B cell (primary cell): Measurements from ENCODE around the gene MLF2. TPM values are rescaled to one million over a fixed set of nuclear protein-coding genes. Genes with fewer than 3 reads are reported as not detected.
A peak's percentile ranks its signal among the peaks of the same experiment; 100 is the strongest.

ENCODE experiments used
- ATAC-seq: fragments of 200-7000 bp; cut with Tn5 transposase; one replicate; pipeline ENCODE4 v1.10.0; 2021; ENCODE audit warnings: low read depth, mild to moderate bottlenecking, moderate number of reproducible peaks, moderate library complexity
- CTCF ChIA-PET: fragments of 350-600 bp; sonication (Branson Sonifier 250); formaldehyde crosslinking; loops from one replicate; lab custom pipeline; 2021; ENCODE audit warnings: antibody characterized with exemption, inconsistent platforms; lab: Charles Lee
- POLR2A ChIA-PET: fragments of 350-600 bp; sonication (Branson Sonifier 250); formaldehyde crosslinking; loops from one replicate; lab custom pipeline; 2021; ENCODE audit warnings: antibody characterized with exemption; lab: Charles Lee
- DNase-seq: peaks from one replicate; pipeline ENCODE4 v3.0.0; 2013
- H2AFZ ChIP-seq: 2 replicates; pipeline ENCODE4 v1.6.1; 2012; ENCODE audit warnings: mild to moderate bottlenecking, low read depth, low read length; ENCODE audit not compliant: insufficient read depth, poor library complexity, severe bottlenecking
- H3K27ac ChIP-seq, 2 donors: 1 replicate in 1 of 2; 2 replicates in 1 of 2; pipeline ENCODE4 v1.5.1; 2012 to 2013; ENCODE audit warnings: low read length in 2 of 2, mild to moderate bottlenecking in 2 of 2, moderate library complexity in 1 of 2
- H3K27me3 ChIP-seq, 4 experiments: fragments of 200-600 bp in 1 of 4; sonication (generic) in 1 of 4; replicated peaks in 1 of 4; 1 replicate in 2 of 4; 2 replicates in 2 of 4; pipeline versions ENCODE4 v1.6.1 to v1.7.0; 2013 to 2016; ENCODE audit warnings: low read length in 3 of 4, mild to moderate bottlenecking in 2 of 4, mixed read lengths in 1 of 4, moderate library complexity in 1 of 4; ENCODE audit not compliant: insufficient read depth in 4 of 4, control insufficient read depth in 3 of 4; ENCODE audit errors: control extremely low read depth in 1 of 4
- H3K36me3 ChIP-seq, 2 experiments: replicated peaks in 1 of 2; 1 replicate in 1 of 2; 2 replicates in 1 of 2; pipeline versions ENCODE4 v1.6.1 to v1.7.1; 2013; ENCODE audit warnings: low read length in 1 of 2; ENCODE audit not compliant: insufficient read depth in 2 of 2, control insufficient read depth in 1 of 2; ENCODE audit errors: control extremely low read depth in 1 of 2, extremely low read depth in 1 of 2
- H3K4me1 ChIP-seq, 2 donors: fragments of 200-600 bp in 1 of 2; sonication (generic) in 1 of 2; 1 replicate in 1 of 2; 2 replicates in 1 of 2; pipeline versions ENCODE4 v1.5.1 to v1.6.1; 2013 to 2017; ENCODE audit warnings: low read length in 2 of 2; ENCODE audit not compliant: control insufficient read depth in 2 of 2, insufficient read depth in 2 of 2
- H3K4me2 ChIP-seq: replicated peaks from 2 replicates; pipeline ENCODE3; 2012; ENCODE audit warnings: mild to moderate bottlenecking, low read depth, low read length; ENCODE audit not compliant: poor library complexity, severe bottlenecking
- H3K4me3 ChIP-seq, 5 experiments: fragments of 200-600 bp in 1 of 5; sonication (generic) in 1 of 5; 1 replicate in 3 of 5; 2 replicates in 2 of 5; pipeline versions ENCODE4 v1.5.1 to v1.7.0; 2011 to 2016; ENCODE audit warnings: low read length in 4 of 5, mild to moderate bottlenecking in 4 of 5, low read depth in 2 of 5, control low read depth in 1 of 5, moderate library complexity in 1 of 5; ENCODE audit not compliant: insufficient read depth in 1 of 5; ENCODE audit errors: control extremely low read depth in 1 of 5, extremely low read depth in 1 of 5
- H3K79me2 ChIP-seq: fragments of 200-600 bp; sonication (generic); one replicate; pipeline ENCODE4 v1.6.0; 2016; ENCODE audit warnings: low read length; ENCODE audit not compliant: control insufficient read depth, insufficient read depth
- H3K9ac ChIP-seq: fragments of 200-600 bp; sonication (generic); 2 replicates; pipeline ENCODE4 v1.6.1; 2017; ENCODE audit warnings: mild to moderate bottlenecking, low read length, moderate library complexity
- H3K9me3 ChIP-seq, 3 donors: one replicate each; pipeline versions ENCODE4 v1.6.1 to v1.7.1; 2013; ENCODE audit warnings: low read length in 2 of 3; ENCODE audit not compliant: control insufficient read depth in 2 of 3, insufficient read depth in 1 of 3; ENCODE audit errors: control extremely low read depth in 1 of 3
- H4K20me1 ChIP-seq: 2 replicates; pipeline ENCODE4 v1.6.0; 2012; ENCODE audit warnings: mild to moderate bottlenecking, low read length; ENCODE audit not compliant: insufficient read depth, control insufficient read depth, poor library complexity, severe bottlenecking
- H3K27ac Mint-ChIP-seq: one replicate; pipeline ENCODE4 v1.8.0; 2021; ENCODE audit warnings: mixed read lengths
- H3K27me3 Mint-ChIP-seq: one replicate; pipeline ENCODE4 v1.8.0; 2021; ENCODE audit warnings: mixed read lengths
- H3K4me1 Mint-ChIP-seq: one replicate; pipeline ENCODE4 v1.8.0; 2021; ENCODE audit warnings: mixed read lengths
- H3K4me3 Mint-ChIP-seq: one replicate; pipeline ENCODE4 v1.8.0; 2021; ENCODE audit warnings: mixed read lengths
- H3K9me3 Mint-ChIP-seq: one replicate; pipeline ENCODE4 v1.8.0; 2022; ENCODE audit warnings: mixed read lengths; ENCODE audit not compliant: insufficient read depth
- CTCF ChIP-seq: fragments of 200-600 bp; IDR thresholded peaks from one replicate; pipeline ENCODE4 v1.8.0; 2022; ENCODE audit warnings: antibody characterized with exemption, mild to moderate bottlenecking
- EZH2 ChIP-seq: IDR thresholded peaks from 2 replicates; pipeline ENCODE4 v1.6.1; 2012; ENCODE audit warnings: borderline replicate concordance, low read depth, mild to moderate bottlenecking, moderate library complexity, low read length; ENCODE audit not compliant: insufficient read depth, poor library complexity, severe bottlenecking
- WGBS: methylation state at CpG from one replicate; pipeline ENCODE4 v1.1.5; 2013; ENCODE audit warnings: missing lambda C conversion rate; ENCODE audit not compliant: insufficient coverage; 5-methylcytosine and 5-hydroxymethylcytosine counted together
- intact Hi-C: fragments of 100-400 bp; cut with micrococcal nuclease; formaldehyde crosslinking; loops from one replicate; pipeline ENCODE4 v1.10.0; 2022
- polyA plus RNA-seq: library from polyadenylated mRNA; depleted of rRNA; stranded (reverse); fragments of >200 nt; gene quantifications from 2 replicates; pipeline ENCODE4 v1.2.3, GENCODE V29; 2012
- total RNA-seq, 2 donors: library from RNA; stranded (reverse); fragments of 120-200 nt in 1 of 2; gene quantifications; 1 replicate in 1 of 2; 2 replicates in 1 of 2; pipeline versions ENCODE4 v1.2.3 to v1.2.4, GENCODE V29; 2013 to 2022

Gene MLF2
- total and polyA plus RNA-seq, 2 donors (not counting 1 experiment from before 2014, with no cell fraction given): 97.2 to 190 TPM

GRCh38 chr12:6778217-6778573 is 25.3 kb upstream of the MLF2 start:
- H3K9me3 Mint-ChIP-seq: no peaks in the 10 kb centered on the region
- intact Hi-C loops: loop anchor here (2.0 kb wide), 1 partner anchor 89 kb away; the partner anchor contains the start of gene ZNF384
- no peaks in the 10 kb centered on the region for H4K20me1 ChIP-seq
- H3K27ac Mint-ChIP-seq: no peak overlapping the region
- CTCF ChIA-PET: interaction anchor here (0.6 to 7.8 kb wide), 28 partner anchors 8 to 383 kb away, joined by 3 to 109 read pairs (median 4); partner anchors contain the start of genes LPAR5, MLF2, PTMS and ZNF384
- DNase-seq (no peak), ATAC-seq (no peak)
- peaks cover 12% of the 10 kb centered on the region for H3K4me1 Mint-ChIP-seq
- H3K4me3 Mint-ChIP-seq: peak overlapping the region; percentile 85
- peak overlapping the region; percentile 79 for H3K4me2 ChIP-seq
- H3K27ac ChIP-seq: no peak overlapping the region
- peaks cover 44% of the 10 kb centered on the region for H3K27me3 Mint-ChIP-seq
- peak overlapping the region; percentile 58 for H3K9ac ChIP-seq
- POLR2A ChIA-PET: interaction anchor here (0.6 to 2.4 kb wide), 4 partner anchors 25 to 364 kb away, joined by 3 to 11 read pairs (median 6); partner anchors contain the start of gene MLF2
- H3K9me3 ChIP-seq: peaks cover 0 to 11% (median 0%) of the 10 kb centered on the region in 3 donors
- H3K36me3 ChIP-seq: no peaks in the 10 kb centered on the region
- H3K27me3 ChIP-seq: peaks cover 0 to 47% (median 31%) of the 10 kb centered on the region in 4 experiments
- H3K4me3 ChIP-seq: peak overlapping the region in 3 of 5 experiments; percentile 48 to 56 (median 49)
- 85% methylated on average over 14 of the region's 14 CpGs for WGBS
- TF ChIP-seq EZH2 (no peak), CTCF (no peak)
- peak overlapping the region; percentile 81 for H2AFZ ChIP-seq
- peaks cover 17 to 21% of the 10 kb centered on the region in 2 donors for H3K4me1 ChIP-seq
- no peaks in the 10 kb centered on the region for H3K79me2 ChIP-seq

- no peak overlapping the region for H3K4me3 ChIP-seq
- ATAC-seq: no peak
- H3K27me3 ChIP-seq: peaks cover 0 to 55% (median 37%) of the 10 kb centered on the region in 4 experiments
- POLR2A ChIA-PET: interaction anchor here (2.4 kb wide), 1 partner anchor 24 kb away, joined by 11 read pairs; the partner anchor contains the start of gene MLF2
- Mint-ChIP-seq H3K4me1 (peaks cover 13% of the 10 kb centered on the region), H3K27ac (no peak overlapping the region), H3K27me3 (peaks cover 50% of the 10 kb centered on the region), H3K9me3 (no peaks in the 10 kb centered on the region), H3K4me3 (no peak overlapping the region)
- no peak overlapping the region for H3K4me2 ChIP-seq
- no peaks in the 10 kb centered on the region for H3K36me3 ChIP-seq
- H3K9ac ChIP-seq: no peak overlapping the region
- no peak overlapping the region for H3K27ac ChIP-seq
- CTCF ChIA-PET: interaction anchor here (0.9 to 7.8 kb wide), 7 partner anchors 10 to 215 kb away, joined by 3 to 109 read pairs (median 3); partner anchors contain the start of gene MLF2
- H3K79me2 ChIP-seq: no peaks in the 10 kb centered on the region
- no peak for DNase-seq
- TF ChIP-seq CTCF (no peak), EZH2 (no peak)
- intact Hi-C loops: no loop called here
- no peaks in the 10 kb centered on the region for H4K20me1 ChIP-seq
- H3K9me3 ChIP-seq: peaks cover 0 to 17% (median 0%) of the 10 kb centered on the region in 3 donors
- WGBS: 91% methylated on average over 5 of the region's 5 CpGs
- no peak overlapping the region for H2AFZ ChIP-seq
- peaks cover 25 to 30% of the 10 kb centered on the region in 2 donors for H3K4me1 ChIP-seq
Measured at GRCh38 chr12:6777386-6777785, 24.4 kb upstream of the MLF2 start.
